DND-41 (cell line): ENCODE measurements around the gene PDE4D.

ENCODE experiments used
- CTCF ChIP-seq: IDR thresholded peaks from 2 replicates; pipeline ENCODE4 v1.5.1; 2012; ENCODE audit warnings: borderline replicate concordance, low read length, moderate library complexity, mild to moderate bottlenecking; ENCODE audit not compliant: poor library complexity, severe bottlenecking; ENCODE audit errors: extremely low read depth
- EZH2 ChIP-seq: IDR thresholded peaks from 3 replicates; pipeline ENCODE4 v1.6.1; 2012; ENCODE audit warnings: borderline replicate concordance, low read depth, mild to moderate bottlenecking, moderate library complexity, low read length, inconsistent platforms; ENCODE audit not compliant: severe bottlenecking

- TF ChIP-seq CTCF (no peak), EZH2 (no peak)
Measured at GRCh38 chr5:59600153-59600552, 293.4 kb downstream of the PDE4D start.
